GM23338 (cell line): Measurements from ENCODE around the gene SBF2. TPM values are rescaled to one million over a fixed set of nuclear protein-coding genes. Genes with fewer than 3 reads are reported as not detected.

Experiments used
- ATAC-seq: fragments of 200-7000 bp; cut with Tn5 transposase; 3 replicates; pipeline ENCODE4 v1.9.1; 2020
- DNase-seq: peaks from one replicate; pipeline ENCODE4 v3.0.0-alpha.2; 2015; ENCODE audit warnings: low spot score
- H2AFZ ChIP-seq: fragments of 200-600 bp; sonication (generic); 2 replicates; pipeline ENCODE4 v1.8.0; 2016; ENCODE audit warnings: antibody characterized with exemption, mild to moderate bottlenecking, moderate library complexity
- H3F3A ChIP-seq: fragments of 200-600 bp; sonication (generic); replicated peaks from 2 replicates; pipeline ENCODE4 v1.8.0; 2017; ENCODE audit warnings: antibody characterized with exemption, mixed run types, low read depth
- H3K27ac ChIP-seq: fragments of 200-600 bp; sonication (generic); 2 replicates; pipeline ENCODE4 v1.6.1; 2016; ENCODE audit warnings: low read depth
- H3K27me3 ChIP-seq: fragments of 200-600 bp; sonication (generic); 2 replicates; pipeline ENCODE4 v1.8.0; 2016; ENCODE audit warnings: mild to moderate bottlenecking, mixed run types, moderate library complexity; ENCODE audit not compliant: insufficient read depth
- H3K36me3 ChIP-seq: fragments of 200-600 bp; sonication (generic); 2 replicates; pipeline ENCODE4 v1.8.0; 2016; ENCODE audit warnings: mild to moderate bottlenecking; ENCODE audit not compliant: insufficient read depth
- H3K4me1 ChIP-seq: fragments of 200-600 bp; sonication (generic); 2 replicates; pipeline ENCODE4 v1.8.0; 2016; ENCODE audit warnings: mild to moderate bottlenecking, moderate library complexity; ENCODE audit not compliant: insufficient read depth
- H3K4me2 ChIP-seq: fragments of 200-600 bp; sonication (generic); 2 replicates; pipeline ENCODE4 v1.7.1; 2017; ENCODE audit warnings: mixed run types
- H3K4me3 ChIP-seq: fragments of 200-600 bp; sonication (generic); 2 replicates; pipeline ENCODE4 v1.6.1; 2016; ENCODE audit warnings: mixed run types
- H3K79me2 ChIP-seq: fragments of 200-600 bp; sonication (generic); replicated peaks from 2 replicates; pipeline ENCODE4 v1.8.0; 2017; ENCODE audit warnings: mild to moderate bottlenecking; ENCODE audit not compliant: insufficient read depth
- H3K9me2 ChIP-seq: fragments of 200-600 bp; sonication (generic); 2 replicates; pipeline ENCODE4 v1.8.0; 2017; ENCODE audit not compliant: insufficient read depth
- H4K20me1 ChIP-seq: fragments of 200-600 bp; sonication (generic); replicated peaks from 2 replicates; pipeline ENCODE4 v1.8.0; 2017; ENCODE audit warnings: mild to moderate bottlenecking; ENCODE audit not compliant: insufficient read depth
- H3K27ac Mint-ChIP-seq: 2 replicates; pipeline ENCODE4 v1.8.0; 2020; ENCODE audit warnings: inconsistent platforms, mild to moderate bottlenecking, moderate library complexity, mixed read lengths
- H3K27me3 Mint-ChIP-seq: 3 replicates; pipeline ENCODE4 v1.8.0; 2022; ENCODE audit warnings: low read depth, mild to moderate bottlenecking, moderate library complexity, mixed read lengths, inconsistent platforms; ENCODE audit not compliant: insufficient read depth, poor library complexity
- H3K36me3 Mint-ChIP-seq: 3 replicates; pipeline ENCODE4 v1.8.0; 2021; ENCODE audit warnings: low read depth, mild to moderate bottlenecking, inconsistent platforms, moderate library complexity, mixed read lengths
- H3K4me1 Mint-ChIP-seq: 3 replicates; pipeline ENCODE4 v1.8.0; 2020; ENCODE audit warnings: mild to moderate bottlenecking, inconsistent platforms, mixed read lengths
- H3K4me3 Mint-ChIP-seq: 3 replicates; pipeline ENCODE4 v1.8.0; 2021; ENCODE audit warnings: moderate library complexity, mild to moderate bottlenecking, inconsistent platforms, mixed read lengths
- H3K9me3 Mint-ChIP-seq: 3 replicates; pipeline ENCODE4 v1.8.0; 2020; ENCODE audit warnings: moderate library complexity, mild to moderate bottlenecking, inconsistent platforms, mixed read lengths
- CREB1 ChIP-seq: fragments of 250-450 bp; sonication (Bioruptor Pico); IDR thresholded peaks from 2 replicates; pipeline ENCODE4 v1.5.0; 2020; ENCODE audit warnings: low read depth, mild to moderate bottlenecking, moderate library complexity
- ETS1 ChIP-seq: IDR thresholded peaks from 2 replicates; pipeline ENCODE4 v1.6.1; 2016; ENCODE audit warnings: antibody characterized with exemption
- EZH2 ChIP-seq: fragments of 200-600 bp; sonication (generic); IDR thresholded peaks from one replicate; pipeline ENCODE4 v1.8.0; 2017; ENCODE audit warnings: antibody characterized with exemption, mild to moderate bottlenecking, low read depth; ENCODE audit not compliant: unreplicated experiment
- EZH2phosphoT487 ChIP-seq: fragments of 200-600 bp; sonication (generic); IDR thresholded peaks from one replicate; pipeline ENCODE4 v1.8.1; 2018; ENCODE audit warnings: antibody characterized with exemption; ENCODE audit not compliant: unreplicated experiment
- JUNB ChIP-seq: IDR thresholded peaks from one replicate; pipeline ENCODE4 v1.6.1; 2016; ENCODE audit warnings: antibody characterized with exemption; ENCODE audit not compliant: unreplicated experiment
- NANOG ChIP-seq: IDR thresholded peaks from 2 replicates; pipeline ENCODE4 v1.6.1; 2016; ENCODE audit warnings: antibody characterized with exemption, borderline replicate concordance
- POLR2AphosphoS5 ChIP-seq: IDR thresholded peaks from 2 replicates; pipeline ENCODE4 v1.6.1; 2016; ENCODE audit warnings: antibody characterized with exemption, low read depth
- REST ChIP-seq: IDR thresholded peaks from one replicate; pipeline ENCODE4 v1.6.1; 2018; ENCODE audit warnings: antibody characterized with exemption; ENCODE audit not compliant: unreplicated experiment
- STAT1 ChIP-seq: IDR thresholded peaks from one replicate; pipeline ENCODE4 v1.6.1; 2016; ENCODE audit warnings: antibody characterized with exemption; ENCODE audit not compliant: unreplicated experiment
- ZNF114 ChIP-seq: fragments of 250-450 bp; sonication (Bioruptor Pico); IDR thresholded peaks from 2 replicates; pipeline ENCODE4 v1.5.0; 2020; ENCODE audit warnings: mild to moderate bottlenecking, moderate library complexity
- ZNF331 ChIP-seq: fragments of 250-450 bp; sonication (Bioruptor Pico); IDR thresholded peaks from 2 replicates; pipeline ENCODE4 v1.5.0; 2020; ENCODE audit warnings: low read depth, mild to moderate bottlenecking, moderate library complexity
- polyA plus RNA-seq: library from polyadenylated mRNA; unstranded; fragments of >200 nt; fragmentation: Nextera tagmentation; extraction: Ambion mirVana; gene quantifications from 2 replicates; pipeline ENCODE4 v1.2.1, GENCODE V29; 2016
- total RNA-seq: library from RNA; depleted of rRNA; stranded (reverse); fragments of >200 nt; shearing (Covaris generic); gene quantifications from 2 replicates; pipeline ENCODE4 v1.2.3, GENCODE V29; 2014
- TF ChIP-seq, protein P1 (sequence below), 2 experiments: fragments of 200-600 bp in 1 of 2; sonication (generic) in 1 of 2; conservative IDR thresholded peaks; 2 replicates each; pipeline versions ENCODE4 v1.5.1 to v1.6.1; 2016 to 2017; ENCODE audit warnings: antibody characterized with exemption in 2 of 2, low read depth in 2 of 2, mild to moderate bottlenecking in 2 of 2, moderate library complexity in 1 of 2
- TF ChIP-seq, protein P2 (sequence below): fragments of 250-450 bp; sonication (Bioruptor Pico); IDR thresholded peaks from 2 replicates; pipeline ENCODE4 v1.5.0; 2020; ENCODE audit warnings: mild to moderate bottlenecking, moderate library complexity

SBF2 gene
- total and polyA plus RNA-seq, 2 experiments from 2014 or later: 25.6 to 53.5 TPM

DNA sequence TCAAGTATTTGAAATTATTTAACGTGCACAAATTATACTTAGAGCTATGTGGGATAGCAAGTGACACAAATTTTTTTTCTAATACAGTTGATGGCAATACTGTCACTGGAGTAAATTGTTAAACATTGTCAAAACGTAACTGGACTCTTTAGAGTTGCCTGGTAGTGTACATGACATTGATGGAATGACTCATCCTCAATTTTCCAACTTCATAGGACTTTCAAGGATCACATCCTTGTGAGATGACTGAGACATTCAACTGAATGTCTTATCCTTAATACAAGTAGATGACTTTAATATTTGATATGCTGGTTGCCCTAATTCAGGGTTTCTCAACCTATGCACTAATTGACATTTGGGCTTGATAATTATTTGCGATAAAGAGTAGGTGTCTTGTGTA, 320.1 kb downstream of the SBF2 start:
- Histone ChIP-seq H2AFZ (no peak overlapping the region), H3K9me2 (no peaks in the 10 kb centered on the region), H3K79me2 (no peaks in the 10 kb centered on the region), H3F3A (no peaks in the 10 kb centered on the region), H3K36me3 (no peaks in the 10 kb centered on the region), H3K27ac (no peak overlapping the region; the same call in 1 of the 2 replicates), H3K4me1 (peaks cover 19% of the 10 kb centered on the region), H3K27me3 (no peaks in the 10 kb centered on the region), H4K20me1 (no peaks in the 10 kb centered on the region), H3K4me2 (peak overlapping the region; percentile 50; the same call in 1 of the 2 replicates), H3K4me3 (no peak overlapping the region)
- TF ChIP-seq ETS1 (no peak), POLR2AphosphoS5 (no peak), ZNF331 (CRISPR knock-in tag) (no peak), ZNF114 (no peak), REST (no peak), EZH2 (no peak), CREB1 (CRISPR knock-in tag) (no peak), STAT1 (no peak), EZH2phosphoT487 (no peak), NANOG (no peak), JUNB (no peak)
- TF ChIP-seq, protein P1, sequence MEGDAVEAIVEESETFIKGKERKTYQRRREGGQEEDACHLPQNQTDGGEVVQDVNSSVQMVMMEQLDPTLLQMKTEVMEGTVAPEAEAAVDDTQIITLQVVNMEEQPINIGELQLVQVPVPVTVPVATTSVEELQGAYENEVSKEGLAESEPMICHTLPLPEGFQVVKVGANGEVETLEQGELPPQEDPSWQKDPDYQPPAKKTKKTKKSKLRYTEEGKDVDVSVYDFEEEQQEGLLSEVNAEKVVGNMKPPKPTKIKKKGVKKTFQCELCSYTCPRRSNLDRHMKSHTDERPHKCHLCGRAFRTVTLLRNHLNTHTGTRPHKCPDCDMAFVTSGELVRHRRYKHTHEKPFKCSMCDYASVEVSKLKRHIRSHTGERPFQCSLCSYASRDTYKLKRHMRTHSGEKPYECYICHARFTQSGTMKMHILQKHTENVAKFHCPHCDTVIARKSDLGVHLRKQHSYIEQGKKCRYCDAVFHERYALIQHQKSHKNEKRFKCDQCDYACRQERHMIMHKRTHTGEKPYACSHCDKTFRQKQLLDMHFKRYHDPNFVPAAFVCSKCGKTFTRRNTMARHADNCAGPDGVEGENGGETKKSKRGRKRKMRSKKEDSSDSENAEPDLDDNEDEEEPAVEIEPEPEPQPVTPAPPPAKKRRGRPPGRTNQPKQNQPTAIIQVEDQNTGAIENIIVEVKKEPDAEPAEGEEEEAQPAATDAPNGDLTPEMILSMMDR (conservative IDR thresholded peaks at IDR 0.05; ENCODE audit: low read depth in 2 of 2): no peak
- TF ChIP-seq, protein P2, sequence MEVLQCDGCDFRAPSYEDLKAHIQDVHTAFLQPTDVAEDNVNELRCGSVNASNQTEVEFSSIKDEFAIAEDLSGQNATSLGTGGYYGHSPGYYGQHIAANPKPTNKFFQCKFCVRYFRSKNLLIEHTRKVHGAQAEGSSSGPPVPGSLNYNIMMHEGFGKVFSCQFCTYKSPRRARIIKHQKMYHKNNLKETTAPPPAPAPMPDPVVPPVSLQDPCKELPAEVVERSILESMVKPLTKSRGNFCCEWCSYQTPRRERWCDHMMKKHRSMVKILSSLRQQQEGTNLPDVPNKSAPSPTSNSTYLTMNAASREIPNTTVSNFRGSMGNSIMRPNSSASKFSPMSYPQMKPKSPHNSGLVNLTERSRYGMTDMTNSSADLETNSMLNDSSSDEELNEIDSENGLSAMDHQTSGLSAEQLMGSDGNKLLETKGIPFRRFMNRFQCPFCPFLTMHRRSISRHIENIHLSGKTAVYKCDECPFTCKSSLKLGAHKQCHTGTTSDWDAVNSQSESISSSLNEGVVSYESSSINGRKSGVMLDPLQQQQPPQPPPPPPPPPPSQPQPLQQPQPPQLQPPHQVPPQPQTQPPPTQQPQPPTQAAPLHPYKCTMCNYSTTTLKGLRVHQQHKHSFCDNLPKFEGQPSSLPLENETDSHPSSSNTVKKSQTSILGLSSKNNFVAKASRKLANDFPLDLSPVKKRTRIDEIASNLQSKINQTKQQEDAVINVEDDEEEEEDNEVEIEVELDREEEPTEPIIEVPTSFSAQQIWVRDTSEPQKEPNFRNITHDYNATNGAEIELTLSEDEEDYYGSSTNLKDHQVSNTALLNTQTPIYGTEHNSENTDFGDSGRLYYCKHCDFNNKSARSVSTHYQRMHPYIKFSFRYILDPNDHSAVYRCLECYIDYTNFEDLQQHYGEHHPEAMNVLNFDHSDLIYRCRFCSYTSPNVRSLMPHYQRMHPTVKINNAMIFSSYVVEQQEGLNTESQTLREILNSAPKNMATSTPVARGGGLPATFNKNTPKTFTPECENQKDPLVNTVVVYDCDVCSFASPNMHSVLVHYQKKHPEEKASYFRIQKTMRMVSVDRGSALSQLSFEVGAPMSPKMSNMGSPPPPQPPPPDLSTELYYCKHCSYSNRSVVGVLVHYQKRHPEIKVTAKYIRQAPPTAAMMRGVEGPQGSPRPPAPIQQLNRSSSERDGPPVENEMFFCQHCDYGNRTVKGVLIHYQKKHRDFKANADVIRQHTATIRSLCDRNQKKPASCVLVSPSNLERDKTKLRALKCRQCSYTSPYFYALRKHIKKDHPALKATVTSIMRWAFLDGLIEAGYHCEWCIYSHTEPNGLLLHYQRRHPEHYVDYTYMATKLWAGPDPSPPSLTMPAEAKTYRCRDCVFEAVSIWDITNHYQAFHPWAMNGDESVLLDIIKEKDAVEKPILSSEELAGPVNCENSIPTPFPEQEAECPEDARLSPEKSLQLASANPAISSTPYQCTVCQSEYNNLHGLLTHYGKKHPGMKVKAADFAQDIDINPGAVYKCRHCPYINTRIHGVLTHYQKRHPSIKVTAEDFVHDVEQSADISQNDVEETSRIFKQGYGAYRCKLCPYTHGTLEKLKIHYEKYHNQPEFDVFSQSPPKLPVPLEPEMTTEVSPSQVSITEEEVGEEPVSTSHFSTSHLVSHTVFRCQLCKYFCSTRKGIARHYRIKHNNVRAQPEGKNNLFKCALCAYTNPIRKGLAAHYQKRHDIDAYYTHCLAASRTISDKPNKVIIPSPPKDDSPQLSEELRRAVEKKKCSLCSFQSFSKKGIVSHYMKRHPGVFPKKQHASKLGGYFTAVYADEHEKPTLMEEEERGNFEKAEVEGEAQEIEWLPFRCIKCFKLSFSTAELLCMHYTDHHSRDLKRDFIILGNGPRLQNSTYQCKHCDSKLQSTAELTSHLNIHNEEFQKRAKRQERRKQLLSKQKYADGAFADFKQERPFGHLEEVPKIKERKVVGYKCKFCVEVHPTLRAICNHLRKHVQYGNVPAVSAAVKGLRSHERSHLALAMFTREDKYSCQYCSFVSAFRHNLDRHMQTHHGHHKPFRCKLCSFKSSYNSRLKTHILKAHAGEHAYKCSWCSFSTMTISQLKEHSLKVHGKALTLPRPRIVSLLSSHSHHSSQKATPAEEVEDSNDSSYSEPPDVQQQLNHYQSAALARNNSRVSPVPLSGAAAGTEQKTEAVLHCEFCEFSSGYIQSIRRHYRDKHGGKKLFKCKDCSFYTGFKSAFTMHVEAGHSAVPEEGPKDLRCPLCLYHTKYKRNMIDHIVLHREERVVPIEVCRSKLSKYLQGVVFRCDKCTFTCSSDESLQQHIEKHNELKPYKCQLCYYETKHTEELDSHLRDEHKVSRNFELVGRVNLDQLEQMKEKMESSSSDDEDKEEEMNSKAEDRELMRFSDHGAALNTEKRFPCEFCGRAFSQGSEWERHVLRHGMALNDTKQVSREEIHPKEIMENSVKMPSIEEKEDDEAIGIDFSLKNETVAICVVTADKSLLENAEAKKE (CRISPR knock-in tag): no peak
- DNase-seq (no peak), ATAC-seq (no peak)
- H3K4me3 Mint-ChIP-seq: no peak overlapping the region
- peaks cover 2% of the 10 kb centered on the region for H3K27me3 Mint-ChIP-seq
- H3K27ac Mint-ChIP-seq: no peak overlapping the region
- H3K36me3 Mint-ChIP-seq: peaks cover 3% of the 10 kb centered on the region; the same call in 2 of the 3 replicates
- H3K4me1 Mint-ChIP-seq: peaks cover 29% of the 10 kb centered on the region
- H3K9me3 Mint-ChIP-seq: no peaks in the 10 kb centered on the region; the same call in 2 of the 3 replicates
